GM18951 (cell line): ENCODE results near the gene KLHL22.
"Not testable (repeated sequence)": the region's sequence is repeated elsewhere in the genome, so short reads cannot be mapped to it uniquely, and the experiment has no call there.

Source experiments
- POLR2A ChIP-seq: IDR thresholded peaks from 4 replicates; pipeline ENCODE4 v1.6.1; 2011; ENCODE audit warnings: mild to moderate bottlenecking; ENCODE audit not compliant: insufficient read length, insufficient read depth; ENCODE audit errors: extremely low read depth
- in situ Hi-C: fragments of 300-500 bp; cut with MboI; formaldehyde crosslinking; loops from one replicate; pipeline ENCODE4 v1.12.0; 2022; ENCODE audit warnings: low sequenced_read_pairs, mixed read lengths, inconsistent platforms; ENCODE audit not compliant: unreplicated experiment

KLHL22 gene

GRCh38 chr22:20423008-20423905, 72.3 kb downstream of the KLHL22 start:
- TF ChIP-seq POLR2A, result no peak
- in situ Hi-C loops, result no loop called here

- TF ChIP-seq POLR2A, result no peak
- in situ Hi-C loops, result no loop called here
Observed at GRCh38 chr22:20422271-20423007, 73.2 kb downstream of the KLHL22 start.

GRCh38 chr22:20421507-20421874, 74.1 kb downstream of the KLHL22 start:
- in situ Hi-C loops, result no loop called here

GRCh38 chr22:20420157-20420842, 75.3 kb downstream of the KLHL22 start:
- in situ Hi-C loops, result no loop called here

More at GRCh38 chr22:20421507-20421874, 74.1 kb downstream of the KLHL22 start:
- TF ChIP-seq POLR2A, result no peak

DNA sequence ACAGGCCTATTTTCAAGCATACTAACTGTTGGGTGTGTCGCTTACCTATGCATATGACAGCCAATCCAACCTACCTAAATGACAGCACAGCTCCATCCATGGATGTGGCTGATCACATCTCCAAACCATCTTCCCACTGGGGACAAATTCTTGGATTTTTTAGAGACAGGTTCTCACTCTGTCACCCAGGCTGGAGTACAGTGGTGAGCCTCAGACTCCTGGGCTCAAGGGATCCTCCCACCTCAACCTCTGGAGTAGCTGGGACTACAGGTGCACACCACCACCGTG, 76.0 kb downstream of the KLHL22 start:
- in situ Hi-C loops, result no loop called here
- no peak for TF ChIP-seq POLR2A

More at GRCh38 chr22:20420157-20420842, 75.3 kb downstream of the KLHL22 start:
- TF ChIP-seq POLR2A, result no peak

- in situ Hi-C loops, result no loop called here
- no peak for TF ChIP-seq POLR2A
Observed at GRCh38 chr22:20418211-20418788, 77.3 kb downstream of the KLHL22 start.

GRCh38 chr22:20415699-20416098, 79.9 kb downstream of the KLHL22 start:
- in situ Hi-C loops, result not testable (repeated sequence)

DNA sequence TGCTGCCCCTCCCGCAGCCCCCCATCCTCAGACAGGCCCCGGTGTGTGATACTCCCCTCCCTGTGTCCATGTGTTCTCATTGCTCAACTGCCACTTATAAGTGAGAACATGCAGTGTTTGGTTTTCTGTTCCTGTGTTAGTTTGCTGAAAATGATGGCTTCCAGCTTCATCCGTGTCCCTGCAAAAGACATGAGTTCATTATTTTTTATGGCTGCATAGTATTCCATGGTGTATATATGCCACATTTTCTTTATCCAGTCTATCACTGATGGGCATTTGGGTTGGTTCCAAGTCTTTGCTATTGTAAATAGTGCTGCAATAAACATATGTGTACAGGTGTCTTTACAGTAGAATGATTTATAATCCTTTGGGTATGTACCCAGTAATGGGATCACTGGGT, 80.4 kb downstream of the KLHL22 start:
- in situ Hi-C loops, result not testable (repeated sequence)

- TF ChIP-seq POLR2A, result no peak
- in situ Hi-C loops, result no loop called here
Observed at GRCh38 chr22:20414450-20414849, 81.1 kb downstream of the KLHL22 start.

DNA sequence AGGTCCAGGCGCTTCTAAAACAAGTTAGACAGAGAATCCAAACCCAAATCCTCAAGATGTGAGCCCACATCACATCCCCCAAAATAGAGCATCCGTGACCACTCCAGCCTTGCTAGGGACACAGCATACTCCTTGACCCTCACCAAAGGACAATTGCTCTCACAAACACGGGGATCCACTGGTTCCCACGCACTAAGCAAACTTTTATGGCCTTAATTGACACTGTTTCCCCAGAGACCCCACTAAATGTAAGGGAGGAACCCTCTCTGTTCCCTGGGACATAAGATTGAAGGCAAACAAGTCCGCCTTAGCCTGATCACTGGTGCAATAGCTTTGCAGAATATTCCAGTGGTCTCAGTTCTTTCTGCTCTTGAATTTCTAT, 81.5 kb downstream of the KLHL22 start:
- TF ChIP-seq POLR2A, result no peak
- in situ Hi-C loops, result no loop called here

- in situ Hi-C loops, result no loop called here
- no peak for TF ChIP-seq POLR2A
Observed at GRCh38 chr22:20413217-20414058, 82.2 kb downstream of the KLHL22 start.

- in situ Hi-C loops, result no loop called here
- TF ChIP-seq POLR2A, result no peak
Observed at GRCh38 chr22:20412474-20413216, 83.0 kb downstream of the KLHL22 start.

DNA sequence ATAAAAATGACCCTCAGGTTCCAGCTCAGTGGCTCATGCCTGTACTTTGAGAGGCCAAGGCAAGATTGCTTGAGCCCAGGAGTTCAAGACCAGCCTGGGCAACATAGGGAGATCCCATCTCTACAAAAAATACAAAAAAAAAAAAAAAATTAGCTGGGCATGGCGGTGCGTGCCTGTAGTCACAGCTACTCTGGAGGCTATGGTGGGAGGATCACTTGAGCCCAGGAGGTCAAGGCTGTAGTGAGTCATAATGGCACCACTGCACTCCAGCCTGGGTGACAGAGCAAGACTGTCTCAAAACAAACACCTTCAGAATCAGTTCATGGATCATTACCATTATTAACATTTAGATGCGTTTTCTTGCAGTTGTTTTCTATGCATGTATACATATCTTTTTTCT, 86.2 kb downstream of the KLHL22 start:
- in situ Hi-C loops, result not testable (repeated sequence)
